ENCODE data around the gene IL16.

DNA sequence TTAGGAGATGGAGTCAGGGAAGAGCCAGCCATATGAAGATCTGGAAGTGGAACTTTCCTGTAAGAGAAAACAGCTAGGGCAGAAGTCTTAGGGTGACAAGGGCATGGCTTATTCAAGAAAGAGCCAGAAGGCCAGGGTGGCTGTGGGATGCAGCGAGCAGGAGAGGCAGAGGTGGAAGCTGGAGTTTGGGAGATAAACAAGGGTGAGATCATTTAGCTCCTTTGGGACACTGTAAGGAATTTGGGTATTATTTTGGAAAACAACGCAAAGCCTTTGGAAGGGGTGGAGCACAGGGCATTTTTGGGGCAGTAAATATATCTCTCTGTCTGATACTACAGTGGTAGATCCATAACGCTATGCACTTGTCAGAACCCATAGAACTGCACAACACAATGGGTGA is 5.0 kb upstream of the IL16 start:
- TF ChIP-seq, protein P1, sequence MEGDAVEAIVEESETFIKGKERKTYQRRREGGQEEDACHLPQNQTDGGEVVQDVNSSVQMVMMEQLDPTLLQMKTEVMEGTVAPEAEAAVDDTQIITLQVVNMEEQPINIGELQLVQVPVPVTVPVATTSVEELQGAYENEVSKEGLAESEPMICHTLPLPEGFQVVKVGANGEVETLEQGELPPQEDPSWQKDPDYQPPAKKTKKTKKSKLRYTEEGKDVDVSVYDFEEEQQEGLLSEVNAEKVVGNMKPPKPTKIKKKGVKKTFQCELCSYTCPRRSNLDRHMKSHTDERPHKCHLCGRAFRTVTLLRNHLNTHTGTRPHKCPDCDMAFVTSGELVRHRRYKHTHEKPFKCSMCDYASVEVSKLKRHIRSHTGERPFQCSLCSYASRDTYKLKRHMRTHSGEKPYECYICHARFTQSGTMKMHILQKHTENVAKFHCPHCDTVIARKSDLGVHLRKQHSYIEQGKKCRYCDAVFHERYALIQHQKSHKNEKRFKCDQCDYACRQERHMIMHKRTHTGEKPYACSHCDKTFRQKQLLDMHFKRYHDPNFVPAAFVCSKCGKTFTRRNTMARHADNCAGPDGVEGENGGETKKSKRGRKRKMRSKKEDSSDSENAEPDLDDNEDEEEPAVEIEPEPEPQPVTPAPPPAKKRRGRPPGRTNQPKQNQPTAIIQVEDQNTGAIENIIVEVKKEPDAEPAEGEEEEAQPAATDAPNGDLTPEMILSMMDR (IDR thresholded peaks at IDR 0.05), result no peak
- TF ChIP-seq POLR2A (IDR thresholded peaks at IDR 0.05), result no peak
